T-helper 17 cell (primary cell): ENCODE results near the gene NINJ2. TPM values are rescaled to one million over a fixed set of nuclear protein-coding genes. Genes with fewer than 3 reads are reported as not detected.

Experiments
- ATAC-seq: fragments of 150-1000 bp; cut with Tn5 transposase; 2 replicates; pipeline ENCODE4 v1.10.0; 2021; ENCODE audit warnings: mild to moderate bottlenecking, moderate library complexity
- DNase-seq, 3 donors: peaks; one replicate each; pipeline versions ENCODE4 v3.0.0 to v3.0.0-alpha.2; 2020 to 2021
- H3K9me3 ChIP-seq: one replicate; pipeline ENCODE4 v1.7.0; 2013; ENCODE audit warnings: low read length, mild to moderate bottlenecking; ENCODE audit not compliant: control insufficient read depth, poor library complexity, severe bottlenecking
- H3K27ac Mint-ChIP-seq: one replicate; pipeline ENCODE4 v1.8.0; 2022; ENCODE audit warnings: mild to moderate bottlenecking, moderate library complexity, mixed read lengths
- H3K27me3 Mint-ChIP-seq: one replicate; pipeline ENCODE4 v1.8.0; 2022; ENCODE audit warnings: mixed read lengths
- H3K36me3 Mint-ChIP-seq: one replicate; pipeline ENCODE4 v1.8.0; 2022; ENCODE audit warnings: low read depth, mixed read lengths
- H3K4me1 Mint-ChIP-seq: one replicate; pipeline ENCODE4 v1.8.0; 2022; ENCODE audit warnings: mild to moderate bottlenecking, mixed read lengths
- H3K4me3 Mint-ChIP-seq: one replicate; pipeline ENCODE4 v1.8.0; 2022; ENCODE audit warnings: mild to moderate bottlenecking, moderate library complexity, mixed read lengths
- total RNA-seq, 4 donors: library from RNA in 2 of 4; stranded (reverse) in 2 of 4; gene quantifications; one replicate each; pipeline ENCODE4 v1.2.3 and lab custom pipeline; 2022 to 2026

NINJ2 gene
- total RNA-seq, 2 donors from 2014 or later: 6.1 to 6.3 TPM

- peaks cover 3% of the 10 kb centered on the region for H3K36me3 Mint-ChIP-seq
- H3K27ac Mint-ChIP-seq: no peak overlapping the region
- ATAC-seq (no peak), DNase-seq (no peak)
- peaks cover under 1% of the 10 kb centered on the region for H3K4me1 Mint-ChIP-seq
- H3K27me3 Mint-ChIP-seq: no peaks in the 10 kb centered on the region
- H3K4me3 Mint-ChIP-seq: no peak overlapping the region
- no peaks in the 10 kb centered on the region for H3K9me3 ChIP-seq
Measured at GRCh38 chr12:533718-534117, 129.5 kb downstream of the NINJ2 start.

- no peak overlapping the region for H3K27ac Mint-ChIP-seq
- H3K9me3 ChIP-seq: no peaks in the 10 kb centered on the region
- ATAC-seq (no peak), DNase-seq (no peak)
- H3K4me1 Mint-ChIP-seq: no peaks in the 10 kb centered on the region
- H3K27me3 Mint-ChIP-seq: no peaks in the 10 kb centered on the region
- no peak overlapping the region for H3K4me3 Mint-ChIP-seq
- H3K36me3 Mint-ChIP-seq: peaks cover 3% of the 10 kb centered on the region
Measured at GRCh38 chr12:532908-533565, 130.2 kb downstream of the NINJ2 start.

GRCh38 chr12:531951-532585 lies 131.2 kb downstream of the NINJ2 start:
- DNase-seq (no peak), ATAC-seq (no peak)
- Mint-ChIP-seq H3K4me3 (no peak overlapping the region), H3K4me1 (no peaks in the 10 kb centered on the region), H3K27me3 (no peaks in the 10 kb centered on the region), H3K36me3 (peaks cover 3% of the 10 kb centered on the region), H3K27ac (no peak overlapping the region)
- no peaks in the 10 kb centered on the region for H3K9me3 ChIP-seq

GRCh38 chr12:530821-531220 lies 132.4 kb downstream of the NINJ2 start:
- Mint-ChIP-seq H3K27ac (no peak overlapping the region), H3K4me1 (no peaks in the 10 kb centered on the region), H3K27me3 (no peaks in the 10 kb centered on the region), H3K36me3 (peaks cover 3% of the 10 kb centered on the region), H3K4me3 (no peak overlapping the region)
- ATAC-seq (no peak), DNase-seq (no peak)
- no peaks in the 10 kb centered on the region for H3K9me3 ChIP-seq

DNA sequence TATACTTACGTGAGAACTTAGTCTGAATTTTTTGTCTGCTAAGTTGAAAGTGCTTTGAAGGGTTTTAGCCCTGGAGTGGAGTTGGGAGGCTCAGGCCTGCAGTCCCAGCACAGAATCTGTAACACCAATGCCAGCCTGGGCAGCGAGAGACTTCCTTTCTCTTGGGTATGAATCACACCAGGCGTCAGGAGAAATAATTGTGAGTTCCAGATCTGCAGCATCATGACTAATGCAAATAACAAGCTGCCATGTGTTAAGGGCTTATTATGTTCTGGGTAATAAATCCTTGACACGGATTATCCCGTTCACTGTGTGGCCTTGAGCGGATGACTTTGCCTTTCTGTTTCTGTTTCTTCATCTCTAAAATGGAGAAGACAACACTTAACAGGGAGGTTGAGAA lies 132.9 kb downstream of the NINJ2 start:
- no peak for DNase-seq
- no peak for ATAC-seq
- H3K36me3 Mint-ChIP-seq: peaks cover 3% of the 10 kb centered on the region
- no peaks in the 10 kb centered on the region for H3K4me1 Mint-ChIP-seq
- H3K27me3 Mint-ChIP-seq: no peaks in the 10 kb centered on the region
- H3K4me3 Mint-ChIP-seq: no peak overlapping the region
- no peaks in the 10 kb centered on the region for H3K9me3 ChIP-seq
- no peak overlapping the region for H3K27ac Mint-ChIP-seq

DNA sequence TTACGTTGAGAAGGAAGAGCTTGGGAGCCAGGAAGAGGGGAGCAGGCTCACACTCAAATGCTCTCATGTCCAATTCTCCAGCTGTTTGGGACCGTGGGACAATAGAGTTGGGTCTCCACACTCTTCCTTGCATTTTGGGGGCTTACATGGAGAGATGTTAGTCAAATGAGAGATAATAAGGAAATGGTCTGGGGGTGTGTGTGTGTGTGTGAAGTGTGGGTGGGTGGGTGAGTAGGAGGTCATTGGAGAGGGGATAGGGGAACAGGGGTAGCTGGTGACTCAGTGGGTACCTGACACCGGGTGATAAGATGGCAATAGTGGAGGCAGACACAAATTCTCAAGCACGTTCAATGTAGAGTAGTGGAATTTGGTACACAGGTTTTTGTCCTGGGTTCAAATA lies 135.5 kb downstream of the NINJ2 start:
- no peak for DNase-seq
- H3K36me3 Mint-ChIP-seq: peaks cover 3% of the 10 kb centered on the region
- no peak overlapping the region for H3K4me3 Mint-ChIP-seq
- no peak overlapping the region for H3K27ac Mint-ChIP-seq
- no peaks in the 10 kb centered on the region for H3K27me3 Mint-ChIP-seq
- no peak for ATAC-seq
- H3K4me1 Mint-ChIP-seq: no peaks in the 10 kb centered on the region
- H3K9me3 ChIP-seq: no peaks in the 10 kb centered on the region

GRCh38 chr12:527241-527640 lies 136.0 kb downstream of the NINJ2 start:
- Mint-ChIP-seq H3K27me3 (peaks cover under 1% of the 10 kb centered on the region), H3K36me3 (peaks cover 3% of the 10 kb centered on the region), H3K4me1 (peaks cover 2% of the 10 kb centered on the region), H3K27ac (no peak overlapping the region), H3K4me3 (no peak overlapping the region)
- no peak for ATAC-seq
- no peak for DNase-seq
- no peaks in the 10 kb centered on the region for H3K9me3 ChIP-seq

DNA sequence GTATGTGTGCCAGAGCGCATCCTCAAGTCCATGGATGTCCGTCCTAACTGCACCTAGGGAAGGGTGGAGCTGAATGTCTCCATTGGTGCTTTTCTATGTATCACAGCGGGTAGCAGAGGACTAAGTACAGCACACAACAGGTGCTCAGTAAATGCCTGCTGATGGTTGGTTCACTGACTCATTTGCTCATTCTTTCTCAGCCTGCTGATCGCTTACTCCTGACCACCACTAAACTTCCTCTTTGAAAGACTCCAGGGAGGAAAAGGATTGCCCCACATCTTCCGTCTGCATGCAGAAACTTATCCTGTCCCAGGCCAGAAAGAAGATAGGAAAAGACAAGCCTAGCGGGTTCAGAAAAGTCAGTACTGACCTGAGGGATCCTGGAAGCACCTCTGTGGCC lies 137.2 kb downstream of the NINJ2 start:
- no peak for ATAC-seq
- DNase-seq: no peak
- H3K27ac Mint-ChIP-seq: no peak overlapping the region

DNA sequence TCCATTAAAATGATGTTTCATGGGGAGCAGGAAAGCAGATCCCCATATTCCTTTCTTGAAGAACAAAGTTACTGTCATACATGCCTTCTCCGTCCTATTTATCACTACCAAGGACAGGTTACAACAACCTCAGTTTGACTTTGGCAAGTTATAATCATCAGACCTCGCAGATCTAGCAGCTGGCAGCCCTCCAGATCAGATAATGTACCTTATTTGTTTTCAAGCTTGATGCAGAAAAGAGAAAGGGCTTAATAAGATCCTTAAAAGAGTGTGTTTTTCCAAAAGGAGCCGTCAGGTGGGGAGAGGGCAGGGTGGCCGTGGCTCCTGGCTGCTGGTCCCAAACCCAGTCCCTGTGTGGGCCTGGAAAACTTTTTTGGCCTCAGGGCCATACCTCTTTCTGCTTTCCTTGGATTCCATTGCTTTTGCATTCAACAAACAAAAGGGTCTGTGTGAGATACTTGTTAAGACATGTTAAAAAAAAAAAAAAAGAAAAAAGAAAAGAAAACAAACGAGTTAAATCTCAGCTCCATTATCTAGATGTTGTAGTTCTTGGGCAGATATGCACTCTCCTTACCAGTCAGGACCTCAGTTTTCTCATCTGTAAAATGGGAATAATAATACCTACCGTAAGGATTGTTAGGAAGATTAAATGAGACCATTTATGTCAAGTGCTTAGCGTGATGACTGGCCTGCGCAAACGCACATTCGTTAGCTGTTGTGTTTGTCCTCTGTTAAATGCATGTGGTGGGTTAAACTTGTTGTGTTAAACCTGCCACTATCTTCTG lies 138.9 kb downstream of the NINJ2 start:
- H3K4me1 Mint-ChIP-seq: peaks cover 2% of the 10 kb centered on the region
- no peak overlapping the region for H3K4me3 Mint-ChIP-seq
- peaks cover 2% of the 10 kb centered on the region for H3K36me3 Mint-ChIP-seq

More for the DNA sequence above, 137.2 kb downstream of the NINJ2 start:
- Mint-ChIP-seq H3K27me3 (peaks cover 7% of the 10 kb centered on the region), H3K4me1 (peaks cover 2% of the 10 kb centered on the region), H3K36me3 (peaks cover 3% of the 10 kb centered on the region), H3K4me3 (no peak overlapping the region)
- H3K9me3 ChIP-seq: no peaks in the 10 kb centered on the region

DNA sequence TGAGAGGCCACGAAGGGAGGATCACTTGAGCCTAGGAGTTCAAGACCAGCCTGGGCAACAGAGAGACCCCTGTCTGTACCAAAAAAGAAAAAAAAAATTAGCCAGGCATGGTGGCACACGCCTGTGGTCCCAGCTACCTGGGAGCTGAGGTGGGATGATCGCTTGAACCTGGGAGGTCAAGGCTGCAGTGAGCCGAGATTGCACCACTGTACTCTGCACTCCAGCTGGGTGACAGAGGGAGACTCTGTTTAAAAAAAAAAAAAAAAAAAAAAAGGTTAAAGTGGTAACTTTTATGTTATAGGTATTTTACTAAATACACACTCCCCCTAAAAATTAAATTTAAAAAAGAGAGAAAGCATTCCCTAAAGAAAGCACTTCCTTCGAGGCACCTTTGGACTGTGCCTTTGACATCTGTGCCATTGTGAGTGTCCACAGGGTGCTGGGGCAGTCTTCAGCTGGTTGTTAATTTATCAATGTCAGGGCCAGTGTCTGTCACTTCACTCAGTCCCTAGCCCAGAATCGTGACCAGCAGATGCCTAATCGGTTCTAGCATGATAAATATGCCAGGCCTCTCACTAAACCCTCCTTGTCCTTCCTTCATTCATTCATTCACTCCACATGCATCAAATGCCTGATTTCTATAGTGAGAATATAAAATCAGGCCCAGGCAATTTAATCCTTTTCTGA lies 140.4 kb downstream of the NINJ2 start:
- Mint-ChIP-seq H3K27me3 (peaks cover 27% of the 10 kb centered on the region), H3K27ac (no peak overlapping the region), H3K36me3 (no peaks in the 10 kb centered on the region), H3K4me3 (no peak overlapping the region), H3K4me1 (peaks cover 2% of the 10 kb centered on the region)
- H3K9me3 ChIP-seq: no peaks in the 10 kb centered on the region
- ATAC-seq (no peak), DNase-seq (no peak)

More for the DNA sequence above, 138.9 kb downstream of the NINJ2 start:
- ATAC-seq: no peak
- Mint-ChIP-seq H3K27ac (no peak overlapping the region), H3K27me3 (peaks cover 24% of the 10 kb centered on the region)
- H3K9me3 ChIP-seq: no peaks in the 10 kb centered on the region
- no peak for DNase-seq

- DNase-seq (no peak), ATAC-seq (no peak)
- Mint-ChIP-seq H3K4me3 (no peak overlapping the region), H3K27me3 (peaks cover 27% of the 10 kb centered on the region), H3K27ac (no peak overlapping the region), H3K36me3 (no peaks in the 10 kb centered on the region), H3K4me1 (peaks cover 2% of the 10 kb centered on the region)
- H3K9me3 ChIP-seq: no peaks in the 10 kb centered on the region
Measured at GRCh38 chr12:520119-520518, 143.1 kb downstream of the NINJ2 start.

DNA sequence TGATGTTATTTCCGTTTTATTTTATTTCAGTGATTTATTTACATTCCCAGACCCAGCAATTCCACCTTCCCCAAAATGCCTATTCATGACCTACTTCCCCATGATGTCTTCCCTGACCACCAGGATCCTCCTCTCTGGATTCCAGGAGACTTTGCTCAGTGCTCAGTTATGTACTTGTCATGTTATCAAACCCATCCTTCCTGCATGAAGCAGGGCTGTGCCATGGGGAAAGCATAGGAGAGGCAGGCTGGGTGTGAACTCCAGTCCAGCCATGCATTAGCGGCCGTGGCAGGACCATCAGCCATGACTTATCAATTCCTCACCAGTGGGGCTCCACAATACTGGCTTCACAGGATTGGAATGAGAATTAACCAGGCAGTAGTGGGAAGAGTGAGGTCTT lies 145.7 kb downstream of the NINJ2 start:
- no peak overlapping the region for H3K4me3 Mint-ChIP-seq
- no peak for ATAC-seq
- H3K4me1 Mint-ChIP-seq: peaks cover 4% of the 10 kb centered on the region

More for the DNA sequence above, 145.7 kb downstream of the NINJ2 start:
- peaks cover 38% of the 10 kb centered on the region for H3K27me3 Mint-ChIP-seq
- no peak overlapping the region for H3K27ac Mint-ChIP-seq
- H3K9me3 ChIP-seq: no peaks in the 10 kb centered on the region
- no peak for DNase-seq
- H3K36me3 Mint-ChIP-seq: peaks cover 2% of the 10 kb centered on the region
